Transverse colon (tissue), 4 donors: ENCODE data around the gene LAMTOR4.

Experiments
- CTCF ChIP-seq, 5 experiments: fragments of 200-600 bp in 3 of 5; fragments of 450-650 bp in 2 of 5; sonication (generic) in 3 of 5; IDR thresholded peaks; 1 replicate in 2 of 5; 2 replicates in 3 of 5; pipeline ENCODE4 v1.5.1; 2016 to 2017; ENCODE audit warnings: antibody characterized with exemption in 5 of 5, inconsistent platforms in 3 of 5, mild to moderate bottlenecking in 2 of 5, moderate library complexity in 1 of 5
- EP300 ChIP-seq: sonication (generic); formaldehyde crosslinking; IDR thresholded peaks from one replicate; pipeline ENCODE4 v1.6.1; 2017; ENCODE audit warnings: antibody characterized with exemption, low read depth
- POLR2A ChIP-seq: fragments of 450-650 bp; IDR thresholded peaks from one replicate; pipeline ENCODE4 v1.6.1; 2016; ENCODE audit warnings: antibody characterized with exemption, mild to moderate bottlenecking, moderate library complexity
- POLR2AphosphoS5 ChIP-seq, 3 donors: sonication (generic); formaldehyde crosslinking; IDR thresholded peaks; one replicate each; pipeline ENCODE4 v1.6.1; 2016; ENCODE audit warnings: antibody characterized with exemption in 3 of 3

- TF ChIP-seq CTCF (IDR thresholded peaks at IDR 0.05) (no peak), POLR2AphosphoS5 (IDR thresholded peaks at IDR 0.05) (no peak), POLR2A (no peak), EP300 (no peak)
Measured at GRCh38 chr7:100128637-100128963, 20.1 kb upstream of the LAMTOR4 start.
